Activated gamma-delta T cell (primary cell): ENCODE measurements around the gene CAPN2.
"Not testable (repeated sequence)": the region's sequence is repeated elsewhere in the genome, so short reads cannot be mapped to it uniquely, and the experiment has no call there.

Source experiments
- DNase-seq: peaks from one replicate; lab custom pipeline; 2025; lab: John Stamatoyannopoulos, UW

CAPN2 gene

GRCh38 chr1:223739366-223740037, 27.2 kb downstream of the CAPN2 start:
- DNase-seq: no peak

DNA sequence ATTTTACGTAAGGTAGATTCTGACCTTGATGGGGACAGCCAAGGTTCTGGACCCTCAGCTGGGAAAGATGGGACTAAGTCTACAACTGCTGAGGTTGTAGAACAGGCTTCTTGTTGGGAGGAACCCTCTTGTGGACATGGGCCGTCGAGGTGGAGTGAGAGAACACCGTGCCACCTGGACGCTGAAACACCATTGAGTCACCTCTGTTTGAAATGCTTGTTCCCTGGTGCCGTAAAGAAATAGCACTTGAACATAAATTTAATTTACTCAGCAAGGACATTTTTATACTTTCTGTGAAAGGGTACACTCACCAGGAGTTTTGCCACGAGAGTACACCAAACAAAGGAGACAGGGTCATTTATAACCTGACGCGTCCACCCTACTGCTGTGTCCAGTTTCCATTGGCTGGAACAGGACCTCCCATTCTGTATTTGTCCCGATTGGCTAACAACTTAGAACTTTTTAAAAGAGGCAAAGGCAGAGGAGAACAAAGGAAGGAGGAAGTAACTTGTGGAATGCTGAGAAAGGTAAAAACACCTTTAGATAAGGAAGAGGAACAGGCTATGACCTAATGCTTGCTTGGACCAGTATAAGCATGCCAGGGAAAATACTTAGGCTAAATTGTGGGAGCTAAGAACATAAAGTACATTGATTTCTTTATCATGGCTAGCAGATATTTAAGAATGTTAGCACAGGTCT, 27.8 kb downstream of the CAPN2 start:
- DNase-seq: not testable (repeated sequence)

DNA sequence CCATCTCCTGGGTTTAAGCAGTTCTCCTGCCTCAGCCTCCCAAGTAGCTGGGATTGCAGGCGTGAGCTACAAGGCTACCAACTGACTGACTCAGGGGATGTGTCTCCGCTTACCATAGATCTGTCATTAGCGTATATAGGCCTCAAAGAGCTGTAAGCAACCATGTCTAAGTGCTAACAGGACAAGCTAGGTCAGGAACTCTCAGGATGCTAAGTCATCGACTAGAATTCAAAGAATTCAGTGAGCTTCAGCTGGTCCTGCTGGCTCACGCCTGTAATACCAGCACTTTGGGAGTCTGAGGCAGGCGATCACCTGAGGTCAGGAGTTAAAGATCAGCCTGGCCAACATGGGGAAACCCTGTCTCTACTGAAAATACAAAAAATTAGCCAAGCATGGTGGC, 29.5 kb downstream of the CAPN2 start:
- DNase-seq: no peak

- DNase-seq: no peak
Observed at GRCh38 chr1:223742856-223743517, 30.6 kb downstream of the CAPN2 start.

DNA sequence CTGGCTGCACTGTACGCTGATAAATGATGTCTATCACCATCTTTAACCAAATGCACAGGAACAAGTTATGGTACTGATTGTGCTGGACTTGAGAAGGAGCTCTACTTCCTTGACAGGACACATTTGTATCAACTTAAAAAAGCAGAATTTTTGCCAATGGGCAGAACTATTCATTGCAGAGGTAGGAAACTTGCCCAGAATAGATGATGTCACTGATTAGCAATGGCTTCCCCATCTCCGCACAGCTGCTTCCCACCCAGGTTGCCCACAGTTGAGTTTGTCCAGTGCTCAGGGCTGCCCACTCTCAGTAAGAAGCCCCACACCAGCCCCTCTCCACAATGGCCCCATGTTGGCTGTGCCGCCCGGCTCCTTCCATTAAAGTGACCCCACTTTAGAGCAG, 33.4 kb downstream of the CAPN2 start:
- DNase-seq: no peak

GRCh38 chr1:223747838-223748335, 35.5 kb downstream of the CAPN2 start:
- no peak for DNase-seq

GRCh38 chr1:223748405-223748772, 36.0 kb downstream of the CAPN2 start:
- DNase-seq: no peak

GRCh38 chr1:223748773-223749733, 36.7 kb downstream of the CAPN2 start:
- peak; percentile 34 for DNase-seq

GRCh38 chr1:223750730-223751570, 38.6 kb downstream of the CAPN2 start:
- DNase-seq: no peak

GRCh38 chr1:223751696-223752095, 39.4 kb downstream of the CAPN2 start:
- no peak for DNase-seq

GRCh38 chr1:223752721-223753515, 40.6 kb downstream of the CAPN2 start:
- DNase-seq: no peak

GRCh38 chr1:223754681-223755431, 42.5 kb downstream of the CAPN2 start:
- DNase-seq: no peak

- no peak for DNase-seq
Observed at GRCh38 chr1:223755432-223755792, 43.1 kb downstream of the CAPN2 start.

- DNase-seq: no peak
Observed at GRCh38 chr1:223755992-223756775, 43.8 kb downstream of the CAPN2 start.

GRCh38 chr1:223756806-223757700, 44.7 kb downstream of the CAPN2 start:
- DNase-seq: no peak

GRCh38 chr1:223758734-223759133, 46.4 kb downstream of the CAPN2 start:
- no peak for DNase-seq

GRCh38 chr1:223759273-223759672, 46.9 kb downstream of the CAPN2 start:
- no peak for DNase-seq

- no peak for DNase-seq
Observed at GRCh38 chr1:223760833-223761232, 48.5 kb downstream of the CAPN2 start.
